ENCODE measurements around the gene MYOG.

Gene MYOG

DNA sequence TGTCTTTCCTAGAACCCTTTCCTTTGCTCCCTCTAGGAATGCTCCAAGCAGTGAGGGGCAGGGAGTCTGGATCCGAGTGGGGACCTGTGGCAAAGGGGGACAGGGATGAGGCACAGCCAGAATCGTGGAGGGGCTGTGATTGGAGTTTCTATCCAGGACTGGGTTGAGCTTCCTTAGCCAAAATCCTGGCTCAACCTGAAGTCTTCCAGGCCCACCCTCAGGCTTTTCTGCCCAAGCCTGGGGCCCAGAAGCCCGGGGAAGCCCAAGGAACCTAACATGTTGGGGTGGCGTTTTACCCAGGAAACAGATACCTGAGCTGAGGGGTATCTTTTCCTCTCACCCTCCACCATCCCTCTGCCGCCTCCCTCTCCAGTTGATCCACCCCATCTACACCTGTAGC is 5.4 kb downstream of the MYOG start:
- H3K27ac ChIP-seq = no peak overlapping the region
- TF ChIP-seq, protein P1, sequence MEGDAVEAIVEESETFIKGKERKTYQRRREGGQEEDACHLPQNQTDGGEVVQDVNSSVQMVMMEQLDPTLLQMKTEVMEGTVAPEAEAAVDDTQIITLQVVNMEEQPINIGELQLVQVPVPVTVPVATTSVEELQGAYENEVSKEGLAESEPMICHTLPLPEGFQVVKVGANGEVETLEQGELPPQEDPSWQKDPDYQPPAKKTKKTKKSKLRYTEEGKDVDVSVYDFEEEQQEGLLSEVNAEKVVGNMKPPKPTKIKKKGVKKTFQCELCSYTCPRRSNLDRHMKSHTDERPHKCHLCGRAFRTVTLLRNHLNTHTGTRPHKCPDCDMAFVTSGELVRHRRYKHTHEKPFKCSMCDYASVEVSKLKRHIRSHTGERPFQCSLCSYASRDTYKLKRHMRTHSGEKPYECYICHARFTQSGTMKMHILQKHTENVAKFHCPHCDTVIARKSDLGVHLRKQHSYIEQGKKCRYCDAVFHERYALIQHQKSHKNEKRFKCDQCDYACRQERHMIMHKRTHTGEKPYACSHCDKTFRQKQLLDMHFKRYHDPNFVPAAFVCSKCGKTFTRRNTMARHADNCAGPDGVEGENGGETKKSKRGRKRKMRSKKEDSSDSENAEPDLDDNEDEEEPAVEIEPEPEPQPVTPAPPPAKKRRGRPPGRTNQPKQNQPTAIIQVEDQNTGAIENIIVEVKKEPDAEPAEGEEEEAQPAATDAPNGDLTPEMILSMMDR (conservative IDR thresholded peaks at IDR 0.05) = no peak
- no peak for TF ChIP-seq ZFX (IDR thresholded peaks at IDR 0.05)

DNA sequence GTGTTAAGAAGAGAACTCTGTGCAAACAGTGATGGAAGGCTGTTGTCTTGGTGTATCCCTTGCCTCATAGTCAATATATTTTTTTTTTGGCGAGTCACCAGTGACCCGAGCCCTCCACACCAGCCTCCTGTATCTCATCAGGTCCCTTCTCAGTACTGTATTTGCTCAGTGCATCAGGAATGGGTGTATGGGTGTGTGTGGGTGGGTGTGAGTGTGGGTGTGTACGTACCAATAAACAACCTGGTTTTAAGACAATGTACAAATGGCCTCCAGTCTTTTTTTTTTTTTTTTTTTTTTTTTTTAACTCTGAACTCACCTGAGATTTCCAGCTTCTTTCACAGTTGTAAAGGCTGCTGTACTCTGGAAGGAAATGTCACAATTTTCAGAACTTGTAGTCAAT is 7.3 kb downstream of the MYOG start:
- no peak overlapping the region for H3K27ac ChIP-seq
- TF ChIP-seq, protein P1 (conservative IDR thresholded peaks at IDR 0.05) = no peak
- no peak for TF ChIP-seq ZFX (IDR thresholded peaks at IDR 0.05)

DNA sequence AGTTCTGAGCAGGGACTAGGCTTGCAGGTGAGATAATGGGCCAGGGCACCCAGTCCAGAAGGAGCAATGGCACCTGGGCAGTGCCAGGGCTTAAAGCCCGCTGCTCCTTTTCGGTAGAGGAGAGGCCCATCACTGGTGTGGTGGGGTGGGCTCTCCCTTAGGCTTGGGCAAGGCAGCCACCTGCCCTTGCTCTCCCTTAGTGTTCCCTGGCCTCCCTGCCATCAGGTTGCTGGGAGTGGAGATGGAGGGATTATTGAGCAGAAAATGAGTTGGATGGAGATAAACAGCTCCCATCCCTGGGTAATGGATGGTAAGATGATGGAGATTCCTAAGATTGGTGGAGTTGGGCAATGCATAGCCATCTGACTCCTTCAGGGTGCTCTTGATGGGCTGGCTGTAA is 7.9 kb downstream of the MYOG start:
- H3K27ac ChIP-seq = no peak overlapping the region
- TF ChIP-seq, protein P1 (conservative IDR thresholded peaks at IDR 0.05) = no peak
- TF ChIP-seq ZFX (IDR thresholded peaks at IDR 0.05) = no peak

DNA sequence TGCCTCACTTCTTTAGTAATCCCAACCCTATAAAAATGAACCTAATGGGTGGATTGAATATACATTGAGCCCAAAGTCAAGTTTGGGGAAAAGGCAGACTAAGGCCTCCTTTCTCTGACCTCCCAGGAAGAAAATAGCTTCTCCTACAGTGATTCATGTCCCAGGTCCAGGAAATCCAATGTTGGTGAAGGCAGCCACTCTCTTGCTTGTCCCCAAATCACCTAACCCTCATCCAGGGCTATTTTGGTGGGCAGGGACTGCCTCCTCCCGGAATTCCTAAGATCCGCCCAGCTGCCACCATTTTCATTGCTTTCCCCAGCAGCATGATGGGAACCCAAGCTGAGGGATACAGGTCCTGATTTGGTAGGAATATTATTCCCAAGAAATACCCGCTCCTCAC is 8.4 kb downstream of the MYOG start:
- TF ChIP-seq, protein P1 (conservative IDR thresholded peaks at IDR 0.05) = no peak
- no peak for TF ChIP-seq ZFX (IDR thresholded peaks at IDR 0.05)
- H3K27ac ChIP-seq = no peak overlapping the region

DNA sequence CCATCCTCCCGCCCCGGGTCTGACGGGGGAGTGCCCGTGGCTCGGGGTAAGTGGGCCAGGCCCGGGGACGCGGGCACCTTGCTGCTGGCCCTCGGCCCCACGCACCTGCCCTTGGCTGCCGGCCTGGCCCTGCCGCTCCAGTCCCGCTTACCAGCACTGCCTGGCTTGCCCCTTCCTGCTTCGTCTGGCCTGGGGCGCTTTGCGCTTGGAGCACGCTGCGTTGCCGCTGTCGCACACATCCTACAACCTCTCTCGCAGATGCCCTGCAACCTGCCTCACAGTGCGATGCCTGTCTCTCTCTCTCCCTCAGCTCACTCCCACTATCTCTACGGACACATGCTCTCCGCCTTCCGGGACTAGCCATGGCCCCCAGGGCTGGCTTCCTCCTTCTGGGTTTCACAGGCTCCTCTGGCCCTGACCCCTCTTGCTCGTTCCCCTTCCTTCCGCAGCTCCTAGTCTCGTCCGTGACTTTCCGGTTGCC is 9.7 kb downstream of the MYOG start:
- H3K27ac ChIP-seq = no peak overlapping the region
- TF ChIP-seq, protein P1 (conservative IDR thresholded peaks at IDR 0.05) = no peak
- no peak for TF ChIP-seq ZFX (IDR thresholded peaks at IDR 0.05)

DNA sequence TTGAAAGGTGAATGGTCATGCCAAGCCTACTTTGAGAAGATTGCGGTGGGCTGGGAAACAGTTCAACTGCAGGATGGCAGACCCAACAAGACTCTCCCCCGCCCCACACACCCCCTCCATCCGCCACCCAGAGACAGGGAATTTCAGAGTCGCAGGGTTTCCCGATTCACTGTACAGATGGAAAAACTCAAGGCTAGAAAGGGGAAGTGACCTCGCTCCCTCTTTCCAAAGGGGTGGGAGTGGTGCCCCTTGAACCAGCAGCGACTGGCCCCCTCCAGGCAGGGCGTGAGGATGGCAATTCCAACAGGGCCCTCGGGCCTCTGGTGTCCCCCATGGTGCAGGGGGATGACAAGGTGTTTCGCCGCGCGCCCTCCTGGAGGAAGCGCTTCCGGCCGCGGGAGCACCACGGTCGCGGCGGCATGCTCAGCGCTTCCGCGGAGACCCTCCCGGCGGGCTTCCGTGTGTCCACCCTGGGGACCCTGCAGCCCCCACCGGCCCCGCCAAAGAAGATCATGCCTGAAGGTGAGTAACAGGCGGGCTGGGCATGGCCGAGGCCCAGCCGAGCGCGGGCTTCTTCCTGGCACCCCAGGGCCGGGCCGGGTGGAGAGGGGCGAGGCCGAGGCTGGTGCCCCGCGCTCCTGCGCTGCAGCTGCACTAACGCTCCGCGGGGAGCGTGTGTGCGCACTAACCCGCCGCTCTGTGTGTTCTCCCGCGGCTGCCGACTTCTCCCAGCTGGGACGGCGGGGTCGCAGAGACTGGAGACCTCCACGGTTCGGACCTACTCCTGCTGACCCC is 10.4 kb downstream of the MYOG start:
- H3K27ac ChIP-seq = no peak overlapping the region
- TF ChIP-seq ZFX (IDR thresholded peaks at IDR 0.05) = no peak
- TF ChIP-seq, protein P1 (conservative IDR thresholded peaks at IDR 0.05) = no peak

DNA sequence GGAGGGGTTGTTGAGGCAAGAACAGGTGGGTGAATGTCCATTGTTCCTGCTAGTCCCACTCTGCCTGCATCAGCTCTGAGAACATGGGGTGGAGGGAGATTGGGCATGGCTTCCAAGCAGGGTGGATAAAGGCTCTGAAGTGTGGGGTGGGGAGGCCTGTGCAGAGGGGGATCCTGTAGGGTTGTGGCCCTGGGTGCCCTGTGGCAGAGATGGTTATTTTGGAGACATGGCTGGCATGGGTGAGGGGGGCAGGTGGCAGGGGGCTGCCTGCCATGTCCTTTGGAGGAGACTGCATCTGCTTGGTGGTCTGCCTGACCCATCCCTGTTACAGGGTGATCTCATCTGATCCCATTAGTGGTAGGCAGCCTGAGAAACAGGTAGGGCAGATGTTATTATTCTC is 11.2 kb downstream of the MYOG start:
- no peak for TF ChIP-seq ZFX (IDR thresholded peaks at IDR 0.05)
- TF ChIP-seq, protein P1 (conservative IDR thresholded peaks at IDR 0.05) = no peak
- no peak overlapping the region for H3K27ac ChIP-seq
